Liver (tissue), 9 donors: Measurements from ENCODE around the gene A2ML1. TPM values are rescaled to one million over a fixed set of nuclear protein-coding genes. Genes with fewer than 3 reads are reported as not detected.

Experiments
- DNase-seq: peaks from one replicate; pipeline ENCODE4 v3.0.0-alpha.2; 2017; ENCODE audit warnings: low spot score
- H3K27ac ChIP-seq, 2 donors: one replicate each; pipeline ENCODE4 v1.7.0; 2013; ENCODE audit warnings: inconsistent platforms in 2 of 2, low read length in 2 of 2, control low read depth in 1 of 2, low read depth in 1 of 2, mild to moderate bottlenecking in 1 of 2
- H3K27me3 ChIP-seq, 4 donors: one replicate each; pipeline versions ENCODE4 v1.6.1 to v1.7.0; 2013; ENCODE audit warnings: low read length in 3 of 4, inconsistent platforms in 1 of 4, mild to moderate bottlenecking in 1 of 4, moderate library complexity in 1 of 4; ENCODE audit not compliant: control insufficient read depth in 4 of 4, insufficient read depth in 4 of 4
- H3K36me3 ChIP-seq, 4 donors: one replicate each; pipeline versions ENCODE4 v1.6.1 to v1.7.0; 2013; ENCODE audit warnings: low read length in 3 of 4, mild to moderate bottlenecking in 3 of 4, low read depth in 1 of 4, moderate library complexity in 1 of 4; ENCODE audit not compliant: control insufficient read depth in 4 of 4, insufficient read depth in 3 of 4
- H3K4me1 ChIP-seq, 4 donors: one replicate each; pipeline versions ENCODE4 v1.6.1 to v1.7.0; 2013; ENCODE audit warnings: low read length in 3 of 4, mild to moderate bottlenecking in 3 of 4, moderate library complexity in 1 of 4; ENCODE audit not compliant: control insufficient read depth in 4 of 4, insufficient read depth in 4 of 4
- H3K4me3 ChIP-seq, 3 donors: one replicate each; pipeline versions ENCODE4 v1.6.1 to v1.7.0; 2013; ENCODE audit warnings: low read length in 3 of 3, control low read depth in 1 of 3, low read depth in 1 of 3, mild to moderate bottlenecking in 1 of 3
- H3K9ac ChIP-seq, 2 donors: one replicate each; pipeline ENCODE4 v1.7.0; 2013; ENCODE audit warnings: low read length in 2 of 2, mild to moderate bottlenecking in 2 of 2, moderate library complexity in 2 of 2, control low read depth in 1 of 2, low read depth in 1 of 2
- H3K9me3 ChIP-seq, 4 donors: one replicate each; pipeline versions ENCODE4 v1.6.1 to v1.7.0; 2013; ENCODE audit warnings: low read length in 3 of 4; ENCODE audit not compliant: control insufficient read depth in 4 of 4
- ATF3 ChIP-seq: IDR thresholded peaks from 2 replicates; pipeline ENCODE4 v1.6.1; 2016; ENCODE audit warnings: antibody characterized with exemption
- CTCF ChIP-seq: fragments of 150-350 bp; IDR thresholded peaks from 2 replicates; pipeline ENCODE4 v1.5.1; 2017; ENCODE audit warnings: improper control_type of control experiment, low read depth, low read length; ENCODE audit not compliant: missing input control
- EGR1 ChIP-seq, 2 donors: IDR thresholded peaks; 2 replicates each; pipeline ENCODE4 v1.6.1; 2016 to 2018; ENCODE audit warnings: antibody characterized with exemption in 2 of 2, low read depth in 2 of 2
- FOXA1 ChIP-seq: IDR thresholded peaks from 2 replicates; pipeline ENCODE4 v1.6.1; 2016; ENCODE audit warnings: antibody characterized with exemption
- FOXA2 ChIP-seq: IDR thresholded peaks from 2 replicates; pipeline ENCODE4 v1.6.1; 2016; ENCODE audit warnings: antibody characterized with exemption
- GABPA ChIP-seq, 2 donors: IDR thresholded peaks in 1 of 2; conservative IDR thresholded peaks in 1 of 2; 2 replicates each; pipeline ENCODE4 v1.6.1; 2016; ENCODE audit warnings: antibody characterized with exemption in 2 of 2, mild to moderate bottlenecking in 1 of 2, moderate library complexity in 1 of 2
- HNF4A ChIP-seq, 2 donors: conservative IDR thresholded peaks; 2 replicates each; pipeline ENCODE4 v1.6.1; 2016; ENCODE audit warnings: antibody characterized with exemption in 2 of 2, mild to moderate bottlenecking in 2 of 2
- HNF4G ChIP-seq: IDR thresholded peaks from 2 replicates; pipeline ENCODE4 v1.6.1; 2016; ENCODE audit warnings: antibody characterized with exemption
- JUND ChIP-seq, 2 donors: IDR thresholded peaks; 2 replicates each; pipeline ENCODE4 v1.6.1; 2016; ENCODE audit warnings: antibody characterized with exemption in 2 of 2
- NR2F2 ChIP-seq: IDR thresholded peaks from 2 replicates; pipeline ENCODE4 v1.6.1; 2016; ENCODE audit warnings: antibody characterized with exemption
- RAD21 ChIP-seq, 2 donors: IDR thresholded peaks; 2 replicates each; pipeline ENCODE4 v1.6.1; 2016; ENCODE audit warnings: antibody characterized with exemption in 2 of 2, mild to moderate bottlenecking in 2 of 2
- REST ChIP-seq: IDR thresholded peaks from 2 replicates; pipeline ENCODE4 v1.6.1; 2016; ENCODE audit warnings: antibody characterized with exemption, mild to moderate bottlenecking
- RXRA ChIP-seq, 2 donors: IDR thresholded peaks; 2 replicates each; pipeline ENCODE4 v1.6.1; 2017 to 2018; ENCODE audit warnings: antibody characterized with exemption in 2 of 2, mild to moderate bottlenecking in 1 of 2
- SP1 ChIP-seq: IDR thresholded peaks from 2 replicates; pipeline ENCODE4 v1.6.1; 2018; ENCODE audit warnings: antibody characterized with exemption, mild to moderate bottlenecking
- TAF1 ChIP-seq: conservative IDR thresholded peaks from 2 replicates; pipeline ENCODE4 v1.6.1; 2016; ENCODE audit warnings: antibody characterized with exemption, mild to moderate bottlenecking
- YY1 ChIP-seq: IDR thresholded peaks from 2 replicates; pipeline ENCODE4 v1.6.1; 2016; ENCODE audit warnings: antibody characterized with exemption, mild to moderate bottlenecking
- ZBTB33 ChIP-seq: IDR thresholded peaks from 2 replicates; pipeline ENCODE4 v1.6.1; 2016; ENCODE audit warnings: antibody characterized with exemption
- WGBS: extraction: QIAGEN DNeasy Blood & Tissue Kit; methylation state at CpG from one replicate; pipeline ENCODE4 v1.1.7; 2013; 5-methylcytosine and 5-hydroxymethylcytosine counted together
- polyA plus RNA-seq, 2 donors: library from polyadenylated mRNA; stranded (reverse) in 1 of 2; unstranded in 1 of 2; fragments of 200-250 nt in 1 of 2; fragments of >200 nt in 1 of 2; fragmentation: Nextera tagmentation in 1 of 2; extraction: Ambion mirVana in 1 of 2; gene quantifications; one replicate each; pipeline versions ENCODE4 v1.2.1 to v1.2.3, GENCODE V29; 2013 to 2015
- total RNA-seq, 2 donors: library from RNA; depleted of rRNA; stranded (reverse); fragments of >200 nt; gene quantifications; one replicate each; pipeline ENCODE4 v1.2.3, GENCODE V29; 2014
- donor health status: healthy.
- donor health status: healthy.
- donor health status: healthy.
- donor health status: healthy.
- donor health status: healthy.

A2ML1 gene
- total and polyA plus RNA-seq, 4 donors: 0.03 to 0.19 TPM; not detected in 2

- no peaks in the 10 kb centered on the region for H3K9me3 ChIP-seq
- DNase-seq: no peak
- no peak overlapping the region for H3K4me3 ChIP-seq
- WGBS: 73% methylated on average over 7 of the region's 7 CpGs
- H3K9ac ChIP-seq: no peak overlapping the region
- H3K36me3 ChIP-seq: no peaks in the 10 kb centered on the region
- no peak overlapping the region for H3K27ac ChIP-seq
- H3K27me3 ChIP-seq: peaks cover 0 to 4% (median 0%) of the 10 kb centered on the region in 4 donors
- TF ChIP-seq FOXA1: no peak
- TF ChIP-seq SP1: no peak
- no peak for TF ChIP-seq TAF1
- TF ChIP-seq CTCF: no peak
- TF ChIP-seq REST: no peak
- TF ChIP-seq ATF3: no peak
- TF ChIP-seq YY1: no peak
- TF ChIP-seq EGR1 (IDR thresholded peaks at IDR 0.05; ENCODE audit: low read depth in 2 of 2): no peak
- TF ChIP-seq HNF4A (conservative IDR thresholded peaks at IDR 0.05): no peak
- TF ChIP-seq RAD21 (IDR thresholded peaks at IDR 0.05): no peak
- no peak for TF ChIP-seq HNF4G
- TF ChIP-seq NR2F2: no peak
- TF ChIP-seq FOXA2: no peak
- TF ChIP-seq GABPA (IDR thresholded peaks at IDR 0.05 in 1 of 2, conservative IDR thresholded peaks at IDR 0.05 in 1 of 2): no peak
- no peak for TF ChIP-seq ZBTB33
- H3K4me1 ChIP-seq: no peaks in the 10 kb centered on the region
Observed at GRCh38 chr12:8852119-8852518, 29.7 kb downstream of the A2ML1 start.

DNA sequence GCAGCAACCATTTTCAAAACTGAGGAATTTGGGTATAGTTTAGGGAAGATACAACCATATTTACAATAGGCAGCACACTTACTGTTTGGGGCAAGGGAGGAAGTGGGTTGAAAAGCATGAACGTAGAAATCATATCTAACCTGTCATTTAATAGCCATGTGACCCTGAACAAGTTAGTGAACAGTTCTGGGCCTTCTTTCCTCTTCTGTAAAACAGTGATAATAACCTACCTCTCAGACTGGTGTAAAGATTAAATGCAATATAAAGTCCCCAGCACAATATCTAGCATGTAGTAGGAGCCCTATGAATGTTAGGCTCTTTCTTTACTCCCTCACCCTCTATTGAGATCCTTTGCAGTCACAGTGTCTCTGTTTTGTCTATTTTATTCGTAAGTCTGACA is 33.5 kb downstream of the A2ML1 start:
- peaks cover 0 to 4% (median 0%) of the 10 kb centered on the region in 4 donors for H3K27me3 ChIP-seq
- WGBS: 45% methylated on average over 2 of the region's 2 CpGs

More for the DNA sequence above, 33.5 kb downstream of the A2ML1 start:
- TF ChIP-seq JUND (IDR thresholded peaks at IDR 0.05) (no peak), HNF4G (no peak), GABPA (IDR thresholded peaks at IDR 0.05 in 1 of 2, conservative IDR thresholded peaks at IDR 0.05 in 1 of 2) (no peak), EGR1 (IDR thresholded peaks at IDR 0.05; ENCODE audit: low read depth in 2 of 2) (no peak), FOXA2 (no peak), CTCF (no peak), REST (no peak), HNF4A (conservative IDR thresholded peaks at IDR 0.05) (no peak), YY1 (no peak), RAD21 (IDR thresholded peaks at IDR 0.05) (no peak), RXRA (IDR thresholded peaks at IDR 0.05) (no peak)
- H3K4me3 ChIP-seq: no peak overlapping the region
- no peaks in the 10 kb centered on the region for H3K9me3 ChIP-seq
- no peaks in the 10 kb centered on the region for H3K4me1 ChIP-seq
- no peak overlapping the region for H3K9ac ChIP-seq
- no peaks in the 10 kb centered on the region for H3K36me3 ChIP-seq
- DNase-seq: no peak
- H3K27ac ChIP-seq: no peak overlapping the region
